HG03066 (cell line): ENCODE data around the gene SAA1.

Experiments
- ATAC-seq: cut with Tn5 transposase; IDR thresholded peaks from one replicate; pipeline ENCODE4 v1.9.1; 2021; ENCODE audit warnings: low read depth; ENCODE audit not compliant: unreplicated experiment

The SAA1 gene

DNA sequence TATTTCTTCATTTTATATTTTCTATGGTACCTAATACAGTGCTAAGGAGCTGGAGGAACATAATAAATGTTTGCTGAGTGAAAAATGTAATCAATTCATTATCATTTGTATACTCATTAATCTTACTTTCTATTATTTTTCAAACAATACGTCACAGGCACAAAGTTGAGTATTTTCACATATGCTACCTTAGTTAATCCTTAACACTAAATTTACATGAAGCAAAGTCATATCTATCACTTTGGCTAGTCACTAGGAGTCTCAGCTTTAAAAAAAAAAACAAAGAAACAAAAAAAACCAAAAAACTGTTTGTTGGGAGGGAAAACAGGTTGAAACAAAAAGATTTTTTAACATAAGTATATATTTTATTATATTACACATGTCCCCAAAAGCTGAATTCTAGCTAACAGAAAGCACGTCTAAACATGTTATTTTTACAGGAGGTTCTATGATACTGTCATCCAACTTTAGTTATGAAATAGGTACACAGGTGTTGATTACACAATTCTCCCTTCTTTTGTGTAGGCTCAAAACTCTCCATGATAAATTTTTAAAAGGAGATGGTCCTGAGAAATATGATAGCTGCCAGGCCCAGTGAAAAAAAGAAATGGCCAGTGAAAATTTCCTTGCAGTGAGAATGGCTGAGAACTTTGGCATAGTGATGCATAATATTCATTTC is 41.5 kb downstream of the SAA1 start:
- no peak for ATAC-seq

DNA sequence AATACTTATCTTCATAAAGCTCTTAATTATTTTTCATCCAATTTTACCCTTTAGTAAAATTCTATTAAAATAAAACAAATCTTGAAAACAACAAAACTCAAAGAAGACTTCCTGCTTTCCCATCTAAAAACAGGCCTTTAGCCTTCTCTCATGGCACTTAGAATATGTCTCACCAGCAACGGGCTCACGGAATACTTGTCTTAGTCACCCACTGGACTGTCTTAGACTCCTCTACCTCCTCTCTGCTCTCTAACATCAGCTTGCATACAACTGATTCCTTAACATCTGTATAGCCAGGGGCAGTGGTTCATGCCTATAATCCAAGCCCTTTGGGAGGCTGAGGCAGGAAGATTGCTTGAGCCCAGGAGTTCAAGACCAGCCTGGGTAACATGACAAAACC is 42.2 kb downstream of the SAA1 start:
- no peak for ATAC-seq

DNA sequence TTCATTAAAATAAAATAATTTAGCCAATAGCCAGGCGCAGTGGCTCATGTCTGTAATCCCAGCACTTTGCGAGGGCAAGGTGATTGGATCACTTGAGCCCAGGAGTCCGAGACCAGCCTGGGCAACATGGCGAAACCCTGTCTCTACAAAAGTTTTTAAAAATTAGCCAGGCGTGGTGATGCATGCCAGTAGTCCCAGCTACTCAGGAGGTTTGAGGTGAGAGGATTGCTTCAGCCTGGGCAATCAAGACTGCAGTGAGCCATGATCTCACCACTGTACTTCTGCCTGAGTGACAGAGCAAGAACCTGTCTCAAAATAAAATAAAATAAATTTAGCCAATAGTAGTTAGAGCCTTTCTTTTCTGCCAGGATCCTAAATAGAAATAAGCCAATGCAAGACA is 43.6 kb downstream of the SAA1 start:
- ATAC-seq: no peak

DNA sequence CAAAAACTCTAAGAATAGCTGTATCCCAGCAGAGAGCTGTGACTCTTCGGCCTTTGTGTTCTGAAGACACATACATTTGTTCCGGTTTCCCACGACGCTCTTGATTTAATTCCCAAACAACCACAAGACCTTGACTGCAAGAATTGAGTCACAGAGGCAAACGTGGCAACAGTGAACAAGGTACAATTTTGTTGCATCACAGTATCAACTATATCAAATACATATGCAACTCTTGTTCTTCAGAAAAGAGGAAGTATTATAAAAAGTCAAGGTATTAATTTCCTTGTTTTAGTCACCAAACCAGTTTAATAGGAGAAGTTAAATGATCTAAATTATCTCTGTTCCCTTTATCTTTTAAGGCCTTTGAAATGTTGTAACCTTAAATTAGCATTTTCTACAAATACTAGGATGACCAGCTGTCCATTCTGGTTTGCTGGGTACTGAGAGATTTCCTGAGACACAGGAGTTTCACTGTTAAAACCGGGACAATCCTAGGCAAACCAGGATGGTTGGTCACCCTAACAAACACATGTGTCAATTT is 44.8 kb downstream of the SAA1 start:
- no peak for ATAC-seq

DNA sequence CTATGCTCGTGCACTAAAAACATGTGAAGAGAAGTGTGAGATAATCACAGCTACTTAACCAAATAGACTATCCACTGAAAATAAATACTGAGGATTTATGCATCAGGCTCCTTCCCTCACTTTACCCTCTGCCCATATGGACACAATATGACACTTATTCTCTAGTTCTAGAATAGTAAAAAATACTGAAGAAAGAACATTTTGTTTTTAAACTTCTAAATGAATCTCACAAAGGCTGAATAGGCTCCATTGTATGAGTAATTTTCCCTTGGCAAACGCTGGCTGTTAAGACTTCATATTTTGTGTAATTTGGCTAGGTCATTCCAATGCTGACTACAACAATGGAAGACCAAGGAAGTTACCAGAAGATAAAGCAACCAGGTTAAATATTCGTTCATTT is 45.9 kb downstream of the SAA1 start:
- no peak for ATAC-seq

DNA sequence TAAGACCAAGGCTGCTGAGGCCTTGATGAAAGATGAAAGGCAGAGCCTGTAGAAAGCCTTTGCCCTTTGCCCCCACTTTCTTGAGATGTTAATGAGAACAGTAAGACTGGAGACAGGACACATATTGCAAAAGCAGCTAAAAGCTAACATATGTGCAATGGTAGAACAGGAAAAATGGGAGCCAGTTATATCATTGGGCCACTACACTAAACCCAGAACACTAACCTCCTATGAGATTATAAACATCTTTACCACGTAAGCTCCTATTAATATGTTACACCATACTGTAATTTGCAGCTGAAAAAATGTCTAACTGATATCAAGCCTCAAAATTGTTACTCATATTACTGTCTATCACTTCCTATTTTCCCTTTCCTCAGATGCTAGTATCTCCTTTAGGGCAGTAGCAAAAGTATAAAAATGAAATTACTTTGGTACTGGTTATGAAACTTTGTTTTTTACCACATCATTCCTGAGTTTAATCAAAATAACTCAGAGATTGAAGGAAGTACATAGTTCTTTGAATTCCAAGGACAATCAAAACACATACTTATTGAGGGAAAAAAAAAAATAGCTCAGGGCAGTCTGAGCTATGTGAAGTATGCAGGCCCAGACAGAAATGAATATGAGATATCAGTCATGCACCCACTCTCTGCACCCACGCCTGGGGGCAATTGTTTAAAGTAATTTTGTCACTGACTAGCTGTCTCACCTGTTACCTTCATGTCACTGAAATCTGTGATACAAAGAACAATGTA is 46.8 kb downstream of the SAA1 start:
- no peak for ATAC-seq

DNA sequence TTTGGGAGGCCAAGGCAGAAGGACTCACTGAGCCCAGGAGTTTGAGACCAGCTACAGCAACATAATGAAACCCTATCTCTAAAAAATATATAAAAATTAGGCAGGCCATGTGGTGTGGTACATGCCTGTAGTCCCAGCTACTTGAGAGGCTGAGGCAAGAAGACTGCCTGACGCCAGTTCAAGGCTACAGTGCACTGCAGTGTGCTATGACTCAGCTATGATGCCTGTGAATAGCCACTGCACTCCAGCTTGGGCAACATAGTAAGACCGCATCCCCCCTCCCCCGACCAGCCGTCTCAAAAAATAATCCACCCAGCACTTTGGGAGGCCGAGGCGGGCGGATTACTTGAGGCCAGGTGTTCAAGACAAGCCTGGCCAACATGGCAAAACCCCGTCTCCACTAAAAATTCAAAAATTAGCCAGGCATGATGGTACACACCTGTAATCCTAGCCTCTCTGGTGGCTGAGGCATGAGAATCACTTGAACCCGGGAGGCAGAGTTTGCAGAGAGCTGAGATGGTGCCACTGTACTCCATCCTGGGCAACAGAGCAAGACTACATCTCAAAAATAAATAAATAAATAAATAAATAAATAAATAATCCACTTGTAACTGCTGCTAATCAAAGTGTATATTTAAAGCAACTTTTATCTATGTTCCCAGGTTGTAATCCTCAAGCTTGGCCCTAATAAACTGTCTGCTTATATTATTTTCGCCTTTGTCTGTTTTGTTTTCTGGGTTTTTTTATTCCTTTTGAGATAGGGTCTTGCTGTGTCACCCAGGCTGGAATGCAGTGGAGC is 48.1 kb downstream of the SAA1 start:
- ATAC-seq: no peak

DNA sequence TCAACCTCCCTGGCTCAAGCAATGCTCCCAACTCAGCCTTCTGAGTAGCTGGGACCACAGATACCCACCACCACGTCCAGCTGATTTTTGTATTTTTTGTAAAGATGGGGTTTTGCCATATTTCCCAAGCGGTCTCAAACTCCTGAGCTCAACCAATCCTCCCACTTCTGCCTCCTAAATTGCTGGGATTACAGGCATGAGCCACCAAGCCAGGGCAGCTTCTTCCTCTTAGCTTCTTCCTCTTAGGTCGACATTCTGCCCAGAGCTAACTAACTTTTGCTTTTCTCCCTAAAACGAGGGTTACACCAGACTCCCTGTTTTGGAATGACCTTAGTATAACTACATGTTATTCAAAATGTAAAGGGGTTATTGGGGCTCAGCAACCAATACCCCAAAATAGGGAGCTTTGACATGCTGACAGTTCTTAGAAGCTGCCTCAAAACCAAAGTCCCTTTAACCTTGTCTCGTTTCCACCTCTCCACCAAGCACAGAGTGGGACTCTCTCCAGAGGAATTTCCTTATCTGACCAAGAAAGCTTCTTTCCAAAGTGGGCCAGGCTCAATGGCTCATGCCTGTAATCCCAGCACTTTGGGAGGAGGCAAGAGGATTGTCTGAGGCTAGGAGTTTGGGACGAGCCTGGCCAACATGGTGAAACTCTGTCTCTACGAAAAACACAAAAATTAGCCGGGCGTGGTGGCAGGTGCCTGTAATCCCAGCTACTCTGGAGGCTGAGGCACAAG is 48.9 kb downstream of the SAA1 start:
- ATAC-seq: no peak

DNA sequence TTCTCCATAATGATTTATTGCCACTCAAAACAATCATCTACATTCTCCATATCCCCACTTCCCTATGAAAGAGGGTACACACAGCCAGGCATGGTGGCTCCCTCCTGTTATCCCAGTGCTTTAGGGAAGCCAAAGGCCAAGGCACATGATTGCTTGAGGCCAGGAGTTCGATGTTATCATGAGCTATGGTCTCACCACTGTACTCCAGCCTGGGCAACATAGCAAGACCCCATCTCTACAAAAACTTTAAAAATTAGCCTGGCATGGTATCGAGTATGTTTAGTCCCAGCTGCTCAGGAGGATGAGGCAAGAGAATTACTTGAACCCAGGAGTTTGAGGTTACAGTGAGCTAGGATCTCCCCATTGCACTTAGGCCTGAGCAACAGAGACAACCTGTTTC is 49.8 kb downstream of the SAA1 start:
- no peak for ATAC-seq

DNA sequence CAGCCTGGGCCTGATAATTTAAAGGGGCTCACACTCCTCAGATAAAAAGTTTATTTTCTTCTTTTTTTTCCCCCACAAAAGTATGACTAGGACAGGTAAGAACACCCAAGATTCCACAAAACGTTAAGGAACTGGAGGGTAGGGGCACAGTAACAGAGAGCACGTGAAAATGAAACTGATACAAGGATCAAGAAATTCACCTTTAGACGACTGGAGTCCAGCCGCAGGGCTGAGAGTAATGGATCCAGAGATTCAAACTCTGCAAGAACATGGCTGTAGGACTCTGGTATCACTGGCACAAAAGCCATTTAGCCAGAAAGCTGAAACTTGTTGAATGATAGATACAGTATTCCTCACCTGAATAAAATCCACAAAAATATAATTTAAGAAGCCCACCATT is 51.5 kb downstream of the SAA1 start:
- ATAC-seq: no peak
